Duodenal mucosa (tissue), 2 donors: ENCODE results near the gene IGFL4.
"Not testable (repeated sequence)": the region's sequence is repeated elsewhere in the genome, so short reads cannot be mapped to it uniquely, and the experiment has no call there.

ENCODE experiments used
- H3K27ac ChIP-seq: one replicate; pipeline ENCODE4 v1.7.0; 2013; ENCODE audit warnings: low read depth, low read length
- H3K27me3 ChIP-seq, 2 donors: one replicate each; pipeline ENCODE4 v1.7.0; 2013; ENCODE audit warnings: low read length in 2 of 2, control low read depth in 1 of 2; ENCODE audit not compliant: insufficient read depth in 2 of 2, control insufficient read depth in 1 of 2
- H3K36me3 ChIP-seq, 2 donors: one replicate each; pipeline ENCODE4 v1.7.0; 2013; ENCODE audit warnings: low read length in 2 of 2, control low read depth in 1 of 2; ENCODE audit not compliant: insufficient read depth in 2 of 2, control insufficient read depth in 1 of 2
- H3K4me1 ChIP-seq, 2 donors: one replicate each; pipeline ENCODE4 v1.7.0; 2013; ENCODE audit warnings: low read length in 2 of 2, control low read depth in 1 of 2; ENCODE audit not compliant: insufficient read depth in 2 of 2, control insufficient read depth in 1 of 2
- H3K4me3 ChIP-seq, 2 donors: one replicate each; pipeline ENCODE4 v1.7.0; 2013; ENCODE audit warnings: low read length in 2 of 2, low read depth in 1 of 2
- H3K9ac ChIP-seq, 2 donors: one replicate each; pipeline ENCODE4 v1.7.0; 2013; ENCODE audit warnings: low read length in 2 of 2, low read depth in 1 of 2
- H3K9me3 ChIP-seq, 2 donors: one replicate each; pipeline ENCODE4 v1.7.0; 2013; ENCODE audit warnings: low read length in 2 of 2, control low read depth in 1 of 2; ENCODE audit not compliant: control insufficient read depth in 1 of 2

Gene IGFL4

DNA sequence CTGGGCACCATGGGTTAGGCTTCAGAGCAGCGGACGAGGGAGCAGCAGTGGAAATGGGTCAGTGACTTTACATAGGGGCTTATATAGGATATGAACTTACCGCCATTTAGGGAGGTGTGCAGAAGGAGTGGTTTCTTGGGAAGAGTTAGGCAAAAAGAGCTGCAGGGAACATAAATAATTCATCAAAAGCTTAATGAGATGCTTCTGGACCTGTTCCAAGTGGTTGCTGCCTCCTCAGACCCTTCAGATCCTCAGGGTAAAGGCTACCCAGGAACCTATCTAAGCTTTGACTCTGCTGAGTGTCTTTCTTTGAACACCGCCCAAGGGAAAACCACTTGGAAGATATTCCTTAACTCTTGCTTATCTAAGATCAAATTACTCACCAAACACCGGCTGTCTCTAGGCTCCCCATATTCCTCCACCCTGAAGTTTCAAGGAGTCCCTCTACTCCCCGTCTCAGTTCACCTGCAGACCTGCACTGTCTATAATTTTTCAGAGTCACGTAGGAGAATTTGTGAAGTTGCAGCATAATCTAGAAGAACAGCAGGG is at the start of gene IGFL4:
Gene IGFL4 (minus strand): TSS at position 51 of the 549 bp plus-strand sequence. CDS start 40 bp downstream, at position 11.
- no peaks in the 10 kb centered on the region for H3K36me3 ChIP-seq
- H3K27ac ChIP-seq: no peak within 1 kb of the TSS
- H3K4me3 ChIP-seq: no peak within 1 kb of the TSS
- no peak within 1 kb of the TSS for H3K9ac ChIP-seq
- H3K27me3 ChIP-seq: peaks cover 0 to 19% of the 10 kb centered on the region in 2 donors
- H3K4me1 ChIP-seq: peaks cover 9 to 14% of the 10 kb centered on the region in 2 donors
- H3K9me3 ChIP-seq: no peaks in the 10 kb centered on the region

DNA sequence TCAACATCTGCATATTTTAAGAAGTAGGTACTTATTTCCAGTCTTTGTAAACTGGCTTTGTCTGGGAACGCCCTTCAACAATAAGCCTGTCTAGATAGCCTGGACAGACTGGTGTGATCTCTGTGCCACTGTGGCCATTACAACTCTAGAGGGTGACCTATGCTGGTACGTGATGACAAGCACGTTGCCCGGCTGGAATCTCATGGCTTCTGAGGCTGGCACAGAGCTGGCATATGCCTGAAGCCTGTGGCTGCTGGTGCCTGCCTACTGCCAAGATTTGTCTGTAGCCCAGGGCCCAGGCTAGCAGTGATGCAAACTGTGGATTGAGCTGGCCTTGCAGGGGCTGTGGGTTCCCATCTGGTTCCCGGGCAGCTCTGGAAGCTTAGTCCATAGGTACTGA is 49.6 kb upstream of the IGFL4 start:
- no peak overlapping the region for H3K9ac ChIP-seq
- H3K4me3 ChIP-seq: no peak overlapping the region
- H3K9me3 ChIP-seq: peaks cover 0 to 5% of the 10 kb centered on the region in 2 donors
- H3K27ac ChIP-seq: no peak overlapping the region
- H3K4me1 ChIP-seq: no peaks in the 10 kb centered on the region
- H3K36me3 ChIP-seq: no peaks in the 10 kb centered on the region
- peaks cover 0 to 7% of the 10 kb centered on the region in 2 donors for H3K27me3 ChIP-seq

DNA sequence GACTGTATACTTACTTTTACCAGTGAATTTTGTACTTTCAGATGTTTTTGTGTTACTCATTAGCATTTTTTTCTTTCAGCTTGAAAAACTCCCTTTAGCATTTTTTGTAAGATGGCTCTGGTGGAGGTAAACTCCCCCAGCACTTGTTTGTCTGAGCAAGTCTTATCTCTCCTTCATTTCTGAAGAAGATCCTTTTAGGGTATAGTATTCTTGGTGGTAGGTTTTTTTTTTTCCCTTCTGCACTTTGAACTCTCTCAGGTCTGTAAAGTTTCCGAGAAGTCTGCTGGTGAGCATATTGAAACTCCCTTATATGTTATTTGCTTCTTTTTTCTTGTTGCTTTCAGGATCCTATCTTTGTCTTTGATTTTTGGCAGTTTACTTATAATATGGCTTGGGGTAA is 48.6 kb upstream of the IGFL4 start:
- Histone ChIP-seq H3K36me3 (no peaks in the 10 kb centered on the region), H3K9me3 (peaks cover 0 to 5% of the 10 kb centered on the region in 2 donors), H3K27ac (no peak overlapping the region), H3K27me3 (peaks cover 0 to 7% of the 10 kb centered on the region in 2 donors), H3K4me3 (no peak overlapping the region), H3K9ac (no peak overlapping the region), H3K4me1 (no peaks in the 10 kb centered on the region)

DNA sequence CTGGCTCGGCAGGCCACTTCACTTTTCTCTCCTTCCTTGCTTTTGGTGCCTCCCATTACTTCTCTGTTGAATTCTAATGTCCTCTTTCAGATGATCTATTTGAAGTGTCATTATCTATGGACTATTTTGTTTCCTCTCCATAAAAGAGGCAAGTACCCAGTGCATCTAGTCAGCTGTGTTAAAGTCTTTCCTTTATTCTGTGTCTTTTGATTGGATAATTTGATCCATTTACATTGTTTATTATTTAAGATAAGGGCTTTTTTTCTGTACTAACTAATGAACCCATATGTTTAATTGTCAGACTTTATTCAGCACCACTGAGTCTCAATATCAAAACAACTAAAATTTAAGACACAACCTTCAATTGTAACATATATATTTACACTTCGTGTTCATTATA is 47.3 kb upstream of the IGFL4 start:
- no peaks in the 10 kb centered on the region for H3K36me3 ChIP-seq
- no peak overlapping the region for H3K9ac ChIP-seq
- H3K27me3 ChIP-seq: peaks cover 0 to 7% of the 10 kb centered on the region in 2 donors
- no peak overlapping the region for H3K27ac ChIP-seq
- H3K4me3 ChIP-seq: no peak overlapping the region
- H3K9me3 ChIP-seq: peaks cover 0 to 5% of the 10 kb centered on the region in 2 donors
- H3K4me1 ChIP-seq: no peaks in the 10 kb centered on the region

DNA sequence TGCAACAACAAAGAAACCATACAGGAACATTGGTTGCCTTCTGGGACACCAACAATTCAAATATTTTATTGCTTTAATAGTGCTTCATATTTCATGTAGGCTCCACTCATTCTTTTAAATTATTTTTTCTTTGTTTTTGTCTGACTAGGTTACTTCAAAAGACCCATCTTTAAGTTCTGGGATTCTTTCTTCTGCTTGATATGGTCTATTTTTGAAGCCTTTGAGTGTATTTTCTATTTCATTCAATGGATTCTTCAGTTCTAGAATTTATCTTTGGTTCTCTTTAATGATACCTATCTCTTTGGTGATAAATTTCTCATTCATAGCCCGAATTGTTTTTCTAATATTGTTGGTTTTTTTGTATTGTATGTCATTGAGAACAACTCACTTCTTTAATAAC is 45.1 kb upstream of the IGFL4 start:
- Histone ChIP-seq H3K36me3 (no peaks in the 10 kb centered on the region), H3K27me3 (peaks cover 3 to 4% of the 10 kb centered on the region in 2 donors), H3K4me3 (no peak overlapping the region), H3K9ac (no peak overlapping the region), H3K27ac (no peak overlapping the region), H3K9me3 (peaks cover 0 to 5% of the 10 kb centered on the region in 2 donors), H3K4me1 (no peaks in the 10 kb centered on the region)

DNA sequence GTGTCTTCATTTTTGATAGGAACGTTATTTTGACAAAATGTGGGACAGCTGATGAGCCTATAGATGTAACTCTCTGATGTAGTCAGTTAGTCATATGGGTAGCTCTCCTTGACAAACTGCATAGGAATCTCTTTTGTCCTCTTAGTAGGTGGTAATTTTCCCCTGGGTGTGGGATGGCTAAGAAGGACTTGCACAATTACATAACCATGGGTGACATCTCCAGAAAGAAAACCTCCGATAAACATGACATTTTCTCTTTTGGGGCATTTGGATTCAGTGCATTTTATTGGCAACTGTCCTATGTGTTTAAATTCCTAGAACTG is 41.9 kb upstream of the IGFL4 start:
- H3K9me3 ChIP-seq: peaks cover 0 to 3% of the 10 kb centered on the region in 2 donors
- no peak overlapping the region for H3K4me3 ChIP-seq
- no peaks in the 10 kb centered on the region for H3K36me3 ChIP-seq
- no peak overlapping the region for H3K27ac ChIP-seq
- H3K4me1 ChIP-seq: no peaks in the 10 kb centered on the region
- no peak overlapping the region for H3K9ac ChIP-seq
- H3K27me3 ChIP-seq: peaks cover 7 to 11% of the 10 kb centered on the region in 2 donors

DNA sequence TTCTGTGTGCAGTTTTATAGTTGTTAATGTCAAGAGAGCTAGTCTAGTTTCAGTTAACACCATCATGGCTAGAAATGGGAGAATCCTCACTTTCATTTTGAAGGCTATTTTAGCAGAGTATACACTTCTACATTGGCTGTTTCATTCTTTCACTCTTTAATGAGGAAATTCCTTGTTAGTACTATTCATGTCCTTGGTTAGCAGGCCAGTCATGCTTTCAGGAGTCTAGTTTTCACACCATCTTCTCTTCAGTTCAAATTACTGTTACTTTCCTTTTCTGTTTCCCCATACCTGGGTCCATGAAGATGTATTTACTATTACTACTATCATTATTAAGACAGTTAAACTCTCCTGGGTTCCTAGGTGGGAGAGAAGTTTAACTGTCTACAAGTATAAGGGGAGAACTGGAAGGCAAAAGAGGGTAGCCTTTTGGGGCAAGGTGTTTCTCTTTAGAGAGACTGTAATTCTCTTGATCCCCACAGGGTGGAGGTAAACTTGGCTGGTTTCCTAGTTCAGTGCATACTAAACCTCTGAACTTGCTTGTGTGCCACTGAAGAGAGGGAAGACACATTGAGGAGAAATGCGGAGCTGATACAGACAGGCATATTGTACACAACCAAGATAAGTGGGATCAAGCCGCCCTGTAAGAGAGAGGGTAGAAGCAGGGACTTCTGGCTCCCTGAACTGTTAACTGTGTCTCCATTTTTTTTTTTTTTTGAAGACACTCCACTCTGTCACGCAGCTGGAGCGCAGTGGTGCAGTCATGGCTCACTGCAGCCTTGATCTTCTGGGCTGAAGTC is 41.3 kb upstream of the IGFL4 start:
- Histone ChIP-seq H3K27me3 (peaks cover 12 to 15% of the 10 kb centered on the region in 2 donors), H3K36me3 (no peaks in the 10 kb centered on the region), H3K4me3 (no peak overlapping the region), H3K27ac (no peak overlapping the region), H3K4me1 (peaks cover 0 to 4% of the 10 kb centered on the region in 2 donors), H3K9ac (no peak overlapping the region), H3K9me3 (no peaks in the 10 kb centered on the region)

DNA sequence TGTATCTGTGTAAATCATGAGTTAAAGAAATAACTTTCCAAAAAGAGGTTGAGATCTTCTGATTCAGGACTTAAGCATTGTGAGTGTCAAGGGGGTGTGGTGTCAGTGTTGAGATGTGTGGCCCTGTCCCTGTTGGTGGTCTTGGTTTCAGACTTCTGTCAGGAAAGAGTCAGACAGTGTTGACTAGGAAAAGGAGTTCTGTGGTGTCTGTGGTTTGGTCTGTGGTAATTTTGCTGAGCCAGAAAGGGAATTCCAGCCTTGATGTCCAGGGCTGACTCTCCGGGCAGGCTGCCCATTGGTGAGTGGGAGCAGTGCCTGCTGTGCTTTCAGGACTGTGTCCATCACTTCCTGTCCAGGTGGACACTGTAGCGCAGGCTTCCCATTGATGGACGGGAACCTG is 39.8 kb upstream of the IGFL4 start:
- H3K9me3 ChIP-seq: no peaks in the 10 kb centered on the region
- no peak overlapping the region for H3K27ac ChIP-seq
- no peak overlapping the region for H3K4me3 ChIP-seq
- peaks cover 0 to 7% of the 10 kb centered on the region in 2 donors for H3K4me1 ChIP-seq
- peaks cover 24 to 26% of the 10 kb centered on the region in 2 donors for H3K27me3 ChIP-seq
- no peak overlapping the region for H3K9ac ChIP-seq
- no peaks in the 10 kb centered on the region for H3K36me3 ChIP-seq

DNA sequence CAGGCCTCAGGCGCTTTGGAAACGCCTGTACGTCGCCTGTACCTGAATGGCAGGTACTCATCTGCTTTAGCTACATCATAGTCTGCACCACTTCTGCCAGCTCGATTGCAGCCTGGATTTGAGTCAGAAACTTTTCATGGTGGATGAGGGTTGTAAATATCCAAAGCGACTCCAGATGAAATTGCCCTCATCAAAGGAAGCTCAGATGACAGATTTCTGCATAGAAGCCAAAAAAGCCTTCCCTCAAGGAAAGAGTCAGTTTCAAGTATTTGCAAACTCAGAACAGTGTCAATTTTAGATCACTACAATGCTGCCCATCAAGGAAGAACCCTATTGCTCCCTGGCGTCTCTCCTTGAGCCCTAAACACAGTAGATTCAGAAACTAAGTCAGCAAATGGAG is 38.8 kb upstream of the IGFL4 start:
- Histone ChIP-seq H3K4me1 (peaks cover 0 to 7% of the 10 kb centered on the region in 2 donors), H3K9ac (no peak overlapping the region), H3K9me3 (no peaks in the 10 kb centered on the region), H3K27ac (no peak overlapping the region), H3K4me3 (no peak overlapping the region), H3K36me3 (no peaks in the 10 kb centered on the region), H3K27me3 (peaks cover 27 to 30% of the 10 kb centered on the region in 2 donors)

DNA sequence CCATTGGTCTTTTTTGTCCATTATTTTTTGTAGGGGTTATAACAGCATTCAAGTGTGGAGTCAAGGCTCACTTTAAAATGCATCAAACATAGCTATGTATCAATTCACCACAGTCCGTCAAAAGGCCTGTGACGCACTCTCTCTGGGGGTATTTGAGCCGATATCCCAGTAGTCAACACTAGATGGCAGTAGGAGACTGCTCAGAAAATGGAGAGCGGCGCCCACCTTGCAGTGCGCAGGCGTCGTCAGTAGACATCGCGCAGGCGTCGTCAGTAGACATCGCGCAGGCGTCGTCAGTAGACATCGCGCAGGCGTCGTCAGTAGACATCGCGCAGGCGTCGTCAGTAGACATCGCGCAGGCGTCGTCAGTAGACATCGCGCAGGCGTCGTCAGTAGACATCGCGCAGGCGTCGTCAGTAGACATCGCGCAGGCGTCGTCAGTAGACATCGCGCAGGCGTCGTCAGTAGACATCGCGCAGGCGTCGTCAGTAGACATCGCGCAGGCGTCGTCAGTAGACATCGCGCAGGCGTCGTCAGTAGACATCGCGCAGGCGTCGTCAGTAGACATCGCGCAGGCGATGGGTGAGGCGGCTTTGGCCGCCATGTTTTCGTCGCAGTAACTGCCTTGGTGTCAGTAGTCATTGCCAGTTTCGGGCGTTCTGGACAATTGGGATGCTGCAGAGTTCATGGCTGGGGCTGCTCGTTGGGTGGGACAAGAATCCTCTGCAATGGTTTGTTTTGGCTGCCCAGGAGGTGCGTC is 38.0 kb upstream of the IGFL4 start:
- not testable (repeated sequence) for H3K4me1 ChIP-seq, H3K9ac ChIP-seq, H3K27ac ChIP-seq, H3K9me3 ChIP-seq, H3K4me3 ChIP-seq, H3K36me3 ChIP-seq
- H3K27me3 ChIP-seq: peaks cover 30 to 31% of the 10 kb centered on the region in 2 donors
